ENCODE results near the gene ABCE1.
A peak's percentile ranks its signal among the peaks of the same experiment; 100 is the strongest.

ABCE1 gene

GRCh38 chr4:145097821-145098674, at the start of gene ABCE1, which contains the start of gene ANAPC10:
TSS of gene ABCE1 (plus strand) at chr4:145098311. CDS start at chr4:145104413, 6,102 bp downstream.
TSS of gene ANAPC10 (minus strand) at chr4:145098196. CDS start at chr4:145096099, 2,097 bp downstream.
- DNase-seq (ENCODE audit: low spot score), result peak; percentile 98

- no peak for DNase-seq (ENCODE audit: low spot score)
Measured at GRCh38 chr4:145048817-145049216, 49.3 kb upstream of the ABCE1 start.

- no peak for DNase-seq (ENCODE audit: low spot score)
Measured at GRCh38 chr4:145049241-145049640, 48.9 kb upstream of the ABCE1 start.

GRCh38 chr4:145055533-145056257, 42.4 kb upstream of the ABCE1 start:
- no peak for DNase-seq (ENCODE audit: low spot score)

DNA sequence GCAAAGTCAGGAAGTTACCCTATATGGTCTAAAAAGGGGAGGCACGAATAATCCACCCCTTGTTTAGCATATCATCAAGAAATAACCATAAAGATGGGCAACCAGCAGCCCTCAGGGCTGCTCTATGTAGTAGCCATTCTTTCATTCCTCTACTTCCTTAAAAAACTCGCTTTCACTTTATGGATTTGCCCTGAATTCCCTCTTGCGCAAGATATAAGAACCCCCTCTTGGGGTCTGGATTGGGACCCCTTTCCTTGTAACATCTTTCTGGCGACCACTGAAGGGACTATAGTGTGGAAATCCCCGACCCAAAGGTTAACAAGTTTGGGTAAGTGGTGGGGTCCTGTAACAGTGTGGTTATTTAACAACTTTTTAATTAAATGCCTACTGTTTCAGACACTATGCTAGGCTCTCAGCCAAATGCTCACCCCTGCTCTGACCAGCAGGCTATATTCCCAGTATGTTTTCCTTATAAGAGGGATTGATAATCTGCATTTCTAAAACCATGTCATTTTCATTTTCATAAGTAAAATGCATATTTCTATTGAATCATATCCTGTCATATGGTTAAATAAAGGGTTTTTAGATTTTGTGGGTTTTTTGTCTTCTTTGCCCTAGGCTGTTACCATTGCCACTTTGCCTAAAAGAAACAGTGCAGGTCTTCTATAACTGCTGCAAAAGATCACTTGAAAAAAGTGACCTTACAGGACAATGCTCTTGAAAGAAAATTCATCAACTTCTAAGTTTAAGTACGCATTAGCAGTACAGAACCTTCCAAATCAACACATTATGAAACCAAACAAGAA, 41.6 kb upstream of the ABCE1 start:
- no peak for DNase-seq (ENCODE audit: low spot score)

- DNase-seq (ENCODE audit: low spot score), result no peak
Measured at GRCh38 chr4:145058256-145058655, 39.9 kb upstream of the ABCE1 start.

DNA sequence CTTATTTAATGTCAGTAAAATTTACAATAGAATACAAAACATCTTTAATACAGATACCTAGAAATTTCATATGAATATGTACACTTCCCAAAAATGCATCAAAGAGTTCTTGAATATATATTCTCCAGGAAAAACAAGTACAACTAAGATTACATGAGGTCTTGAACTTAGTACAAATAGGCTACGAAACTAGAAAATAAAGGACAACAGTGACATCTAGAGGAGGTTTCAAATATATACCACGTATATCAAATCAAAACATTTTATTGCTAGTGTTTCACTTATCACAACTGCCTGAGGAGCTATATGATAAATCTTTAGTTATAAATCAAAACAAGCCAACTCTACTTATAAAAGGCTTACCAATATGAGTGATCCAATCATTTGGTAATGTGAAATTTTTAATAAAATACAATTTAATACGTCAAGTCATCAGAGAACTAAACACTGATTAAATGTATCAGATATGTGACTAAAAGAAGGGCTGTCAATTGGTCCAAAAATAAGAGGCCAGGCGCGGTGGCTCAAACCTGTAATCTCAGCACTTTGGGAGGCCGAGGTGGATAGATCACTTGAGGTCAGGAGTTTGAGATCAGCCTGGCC, 36.7 kb upstream of the ABCE1 start:
- DNase-seq (ENCODE audit: low spot score), result peak; percentile 65

- DNase-seq (ENCODE audit: low spot score), result peak; percentile 31
Measured at GRCh38 chr4:145066063-145066501, 32.0 kb upstream of the ABCE1 start.

GRCh38 chr4:145069361-145069760, 28.8 kb upstream of the ABCE1 start:
- DNase-seq (ENCODE audit: low spot score), result no peak

- DNase-seq (ENCODE audit: low spot score), result no peak
Measured at GRCh38 chr4:145071560-145071959, 26.6 kb upstream of the ABCE1 start.

GRCh38 chr4:145075742-145076468, 22.2 kb upstream of the ABCE1 start:
- no peak for DNase-seq (ENCODE audit: low spot score)

DNA sequence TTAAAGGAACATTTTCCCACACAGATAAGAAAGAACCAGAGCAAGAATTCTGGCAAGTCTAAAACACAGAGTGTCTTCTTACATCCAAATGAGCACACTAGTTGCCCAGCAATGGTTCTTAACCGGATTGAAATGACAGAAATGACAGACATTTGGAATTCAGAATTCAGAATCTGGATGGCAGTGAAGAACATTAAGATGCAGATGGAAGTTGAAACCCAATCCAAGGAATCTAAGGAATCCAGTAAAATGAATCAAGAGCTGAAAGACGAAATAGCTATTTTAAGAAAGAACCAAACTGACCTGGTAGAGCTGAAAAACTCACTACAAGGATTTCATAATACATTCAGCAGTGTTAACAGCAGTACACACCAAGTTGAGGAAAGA, 21.6 kb upstream of the ABCE1 start:
- DNase-seq (ENCODE audit: low spot score), result no peak

- DNase-seq (ENCODE audit: low spot score), result no peak
Measured at GRCh38 chr4:145081756-145082155, 16.4 kb upstream of the ABCE1 start.

GRCh38 chr4:145083891-145084605, 14.1 kb upstream of the ABCE1 start:
- no peak for DNase-seq (ENCODE audit: low spot score)

DNA sequence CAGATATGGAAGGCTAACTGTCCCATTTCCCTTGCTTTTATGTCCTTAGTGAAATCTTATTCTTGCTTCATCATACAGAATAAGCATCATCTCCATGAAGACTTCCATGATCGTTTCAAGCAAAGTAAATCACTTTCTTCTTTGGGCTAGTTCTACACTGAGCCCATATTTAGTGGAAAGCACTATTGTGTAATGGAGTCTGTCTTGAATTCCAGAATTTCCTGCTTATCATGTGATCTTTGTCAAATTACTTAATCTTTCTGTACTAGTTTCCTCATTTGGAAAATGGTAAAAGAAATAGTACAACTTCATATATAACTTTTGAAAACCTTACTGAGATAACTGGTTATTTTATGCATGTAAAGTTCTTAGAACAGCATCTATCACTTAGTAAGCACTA, 7.7 kb upstream of the ABCE1 start:
- DNase-seq (ENCODE audit: low spot score), result no peak

GRCh38 chr4:145093638-145094037, 4.5 kb upstream of the ABCE1 start:
- no peak for DNase-seq (ENCODE audit: low spot score)

DNA sequence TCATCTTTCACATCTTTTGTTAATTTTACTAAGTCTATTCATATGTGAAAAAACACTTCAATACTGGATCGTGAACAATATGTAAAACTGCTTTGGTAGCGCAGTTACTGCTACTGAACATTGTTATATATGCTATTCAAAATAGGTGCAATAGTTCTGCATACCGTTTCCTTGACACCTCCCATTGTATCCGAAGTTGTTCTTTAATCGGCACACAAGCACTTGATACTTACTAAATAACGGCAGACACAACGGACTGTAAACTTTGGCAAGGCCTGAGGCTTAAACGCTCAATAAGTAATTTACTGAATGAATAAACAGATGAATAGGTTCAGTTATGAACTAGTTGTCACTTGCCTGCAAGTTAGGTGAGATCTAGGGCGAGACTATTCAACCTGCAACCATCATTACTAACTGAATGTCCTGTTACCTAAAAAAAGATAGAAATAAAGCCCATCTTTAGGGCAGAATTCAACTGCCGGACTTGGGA, 735 bp upstream of the ABCE1 start:
- DNase-seq (ENCODE audit: low spot score), result no peak

GRCh38 chr4:145098675-145099037, 545 bp downstream of the ABCE1 start:
- DNase-seq (ENCODE audit: low spot score), result peak; percentile 84

- DNase-seq (ENCODE audit: low spot score), result peak; percentile 60
Measured at GRCh38 chr4:145099653-145100052, 1.5 kb downstream of the ABCE1 start.

DNA sequence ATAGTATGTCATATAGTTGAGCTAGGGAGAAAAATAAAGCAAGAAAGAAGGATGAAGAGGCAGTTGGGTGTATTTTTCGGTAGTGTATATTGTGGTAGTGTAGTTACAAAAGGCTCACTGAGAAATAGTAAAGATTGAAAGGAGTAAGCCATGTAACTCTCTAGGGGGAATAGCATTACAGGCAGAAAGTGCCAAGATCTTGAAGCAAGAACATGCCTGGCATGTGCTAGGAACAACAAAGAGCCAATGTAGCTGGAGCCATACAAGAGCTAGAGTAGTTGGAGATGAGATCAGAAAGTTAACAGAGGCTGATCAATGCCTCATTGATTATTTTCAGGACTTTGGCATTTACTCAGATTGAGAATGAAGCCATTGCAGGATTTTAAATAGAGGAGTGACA, 3.0 kb downstream of the ABCE1 start:
- no peak for DNase-seq (ENCODE audit: low spot score)
